LNCAP (cell line): ENCODE data around the gene DYRK3.

ENCODE experiments used
- TF ChIP-seq, protein P1 (sequence below): fragments of 450-650 bp; IDR thresholded peaks from 2 replicates; pipeline ENCODE4 v1.5.1; 2017; ENCODE audit warnings: mild to moderate bottlenecking

DYRK3 gene

DNA sequence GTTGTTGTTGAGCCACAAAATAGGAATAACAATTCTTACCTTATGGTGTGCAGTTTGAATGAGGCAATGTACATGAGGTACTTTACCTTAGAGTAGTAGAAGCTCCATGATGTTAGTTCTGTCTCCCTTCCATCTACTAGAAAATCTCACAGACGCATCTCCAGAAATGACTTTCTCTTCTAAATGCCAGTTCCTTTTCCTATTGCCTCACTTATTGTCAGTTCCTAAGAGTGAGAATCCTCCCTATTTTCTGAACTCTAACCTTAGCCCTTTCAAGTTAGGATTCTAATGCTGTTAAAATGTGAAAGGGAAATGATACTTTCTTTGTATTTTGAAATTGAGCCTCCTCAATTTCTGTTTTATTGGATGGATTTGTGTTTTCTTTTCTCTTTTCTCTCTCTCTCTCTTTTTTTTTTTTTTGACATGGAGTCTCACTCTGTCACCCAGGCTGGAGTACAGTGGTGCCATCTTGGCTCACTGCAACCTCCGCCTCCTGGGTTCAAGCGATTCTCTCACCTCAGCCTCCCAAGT is 30.8 kb downstream of the DYRK3 start:
- TF ChIP-seq, protein P1, sequence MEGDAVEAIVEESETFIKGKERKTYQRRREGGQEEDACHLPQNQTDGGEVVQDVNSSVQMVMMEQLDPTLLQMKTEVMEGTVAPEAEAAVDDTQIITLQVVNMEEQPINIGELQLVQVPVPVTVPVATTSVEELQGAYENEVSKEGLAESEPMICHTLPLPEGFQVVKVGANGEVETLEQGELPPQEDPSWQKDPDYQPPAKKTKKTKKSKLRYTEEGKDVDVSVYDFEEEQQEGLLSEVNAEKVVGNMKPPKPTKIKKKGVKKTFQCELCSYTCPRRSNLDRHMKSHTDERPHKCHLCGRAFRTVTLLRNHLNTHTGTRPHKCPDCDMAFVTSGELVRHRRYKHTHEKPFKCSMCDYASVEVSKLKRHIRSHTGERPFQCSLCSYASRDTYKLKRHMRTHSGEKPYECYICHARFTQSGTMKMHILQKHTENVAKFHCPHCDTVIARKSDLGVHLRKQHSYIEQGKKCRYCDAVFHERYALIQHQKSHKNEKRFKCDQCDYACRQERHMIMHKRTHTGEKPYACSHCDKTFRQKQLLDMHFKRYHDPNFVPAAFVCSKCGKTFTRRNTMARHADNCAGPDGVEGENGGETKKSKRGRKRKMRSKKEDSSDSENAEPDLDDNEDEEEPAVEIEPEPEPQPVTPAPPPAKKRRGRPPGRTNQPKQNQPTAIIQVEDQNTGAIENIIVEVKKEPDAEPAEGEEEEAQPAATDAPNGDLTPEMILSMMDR, result no peak

DNA sequence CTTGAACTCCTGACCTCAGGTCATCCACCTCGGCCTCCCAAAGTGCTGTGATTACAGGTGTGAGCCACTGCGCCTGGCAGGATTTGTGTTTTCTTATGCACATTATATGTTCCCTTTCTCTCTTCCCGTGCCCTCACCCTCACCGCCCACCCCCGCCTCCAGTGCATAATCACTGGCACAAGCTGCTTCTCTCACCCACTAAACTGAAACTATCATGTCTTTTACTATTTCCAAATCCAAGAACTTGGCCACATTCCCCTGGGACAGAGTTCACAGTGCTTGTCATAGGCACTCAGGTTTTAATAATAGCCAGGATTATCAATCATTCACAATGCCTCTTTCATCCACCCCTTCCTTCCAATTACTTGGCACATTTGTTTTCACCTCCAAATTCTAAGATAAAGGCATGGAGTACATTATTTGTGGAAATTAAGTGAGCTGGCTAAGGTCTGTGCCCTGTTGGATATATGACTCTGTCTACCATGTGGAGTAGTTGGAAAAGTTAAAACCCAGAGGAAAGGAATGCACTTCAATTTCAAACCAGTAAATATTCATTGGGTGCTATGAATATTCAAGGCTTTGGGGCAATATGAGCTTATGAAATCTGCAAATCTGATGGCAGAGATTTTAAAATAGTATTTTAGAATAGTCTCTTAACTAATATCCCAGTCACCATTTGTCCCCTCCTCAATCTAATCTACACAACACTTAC is 31.8 kb downstream of the DYRK3 start:
- TF ChIP-seq, protein P1, result no peak

DNA sequence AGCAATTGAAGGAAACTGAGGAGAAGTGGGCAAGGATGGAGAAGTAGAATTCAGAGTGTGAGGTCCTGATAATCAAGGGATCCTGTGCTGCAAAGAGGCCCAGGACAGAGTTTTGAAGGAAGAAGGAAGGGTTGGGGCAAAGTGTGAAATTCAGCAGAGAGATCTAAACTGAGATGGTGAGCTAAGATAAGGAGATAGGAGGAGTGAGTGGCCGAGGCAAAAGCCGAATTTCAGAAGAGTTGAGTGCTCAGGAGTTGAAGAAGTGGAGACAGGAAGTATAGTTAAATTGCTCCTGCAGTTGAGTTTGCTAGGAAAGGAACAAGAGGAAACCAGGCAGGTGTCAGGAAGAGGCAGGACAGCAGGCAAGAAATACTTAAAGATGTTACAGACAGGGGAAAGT is 33.0 kb downstream of the DYRK3 start:
- TF ChIP-seq, protein P1, result no peak

DNA sequence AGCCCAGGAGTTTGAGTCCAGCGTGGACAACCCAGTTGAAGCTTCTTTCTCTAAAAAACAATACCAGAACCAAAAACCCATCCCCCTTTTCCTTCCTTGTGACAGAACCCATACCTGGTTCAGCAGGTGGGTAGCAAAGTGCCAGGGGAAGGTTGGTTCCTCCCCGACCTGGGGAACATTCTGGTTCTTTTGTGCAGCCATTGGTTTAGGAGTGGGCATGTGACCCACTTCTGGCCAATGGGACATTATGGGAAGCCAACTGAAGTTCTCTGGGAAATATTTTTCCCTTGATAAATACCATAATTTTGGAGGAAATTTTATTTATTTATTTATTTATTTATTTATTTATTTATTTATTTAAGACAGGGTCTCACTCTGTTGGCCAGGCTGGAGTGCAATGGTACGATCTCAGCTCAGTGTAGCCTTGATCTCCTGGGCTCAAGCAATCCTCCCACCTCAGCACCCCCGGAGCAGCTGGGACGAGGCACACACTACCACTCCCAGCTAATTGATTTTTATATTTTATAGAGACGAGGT is 33.6 kb downstream of the DYRK3 start:
- TF ChIP-seq, protein P1, result no peak

DNA sequence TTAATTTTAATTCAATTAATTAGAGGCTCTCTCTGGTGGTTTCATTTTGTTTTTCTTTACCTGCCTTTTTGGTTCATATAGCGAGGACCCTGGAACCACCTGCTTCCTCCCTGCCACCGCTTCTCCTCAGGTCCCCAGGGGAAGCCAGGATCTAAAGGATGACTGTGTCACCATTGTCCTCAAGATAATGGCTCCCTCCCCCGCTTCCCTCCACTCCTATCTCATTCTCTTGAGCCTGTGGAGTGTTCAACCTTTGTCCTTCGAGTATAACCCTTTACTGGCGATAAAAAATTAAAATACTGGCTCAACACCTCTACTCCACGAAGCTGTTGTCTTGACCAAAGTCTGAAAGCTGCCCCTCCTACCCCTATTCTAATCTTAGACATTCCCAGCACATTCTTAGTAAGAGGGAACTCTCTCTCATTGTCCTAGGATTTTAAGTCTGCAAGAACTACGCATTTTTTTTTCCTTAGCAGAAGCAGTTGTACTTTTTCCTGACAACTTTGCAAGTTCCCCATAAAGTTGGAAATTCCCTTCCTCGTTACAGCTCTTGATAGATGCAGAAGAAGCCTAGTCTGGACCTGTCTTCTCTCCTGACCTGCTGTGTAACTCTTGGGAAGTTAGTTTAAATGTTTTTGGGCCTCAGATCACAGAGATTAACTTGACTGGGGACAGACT is 36.8 kb downstream of the DYRK3 start:
- TF ChIP-seq, protein P1, result no peak

DNA sequence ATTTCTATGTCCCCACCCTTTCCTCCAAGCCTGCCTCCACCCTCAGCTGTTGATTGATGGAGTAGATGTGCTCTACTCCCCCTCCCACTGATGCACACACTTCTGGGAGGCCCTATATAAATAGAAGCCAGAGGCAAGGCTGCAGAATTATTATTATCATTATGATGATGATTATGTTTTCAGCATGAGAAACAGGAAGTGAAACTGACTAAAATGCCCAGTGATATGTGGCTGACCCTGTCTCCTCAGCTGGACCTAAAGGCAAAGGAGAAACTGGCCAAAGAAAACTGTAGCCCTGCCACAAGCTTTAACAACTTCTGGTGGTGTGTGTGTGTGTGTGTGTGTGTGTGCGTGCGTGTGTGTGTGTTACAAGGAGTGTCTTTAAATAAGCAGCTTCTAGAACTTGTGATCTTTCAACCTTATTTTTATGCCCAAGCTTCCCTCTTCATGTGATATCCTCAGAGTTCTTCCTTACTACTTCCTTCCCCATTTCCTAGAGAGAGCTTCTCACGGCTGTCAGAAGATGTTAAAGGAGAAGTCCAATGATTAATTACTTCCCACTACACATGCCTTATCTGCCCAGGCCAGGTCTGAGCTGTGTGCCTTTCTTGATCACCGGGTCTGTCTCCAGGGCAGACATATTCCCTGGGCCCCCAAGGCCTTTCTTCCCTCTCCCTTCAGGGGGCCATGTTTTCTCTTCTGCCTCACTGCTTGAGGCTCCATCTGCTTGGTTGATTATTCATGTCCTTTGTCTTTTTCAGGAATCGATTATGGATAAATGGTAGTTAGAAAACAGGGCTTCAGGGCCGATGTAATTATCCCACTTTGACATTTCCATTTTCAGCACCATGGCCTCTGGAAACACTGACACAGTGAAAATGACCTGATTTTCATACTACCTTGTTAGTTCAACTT is 37.8 kb downstream of the DYRK3 start:
- TF ChIP-seq, protein P1, result no peak

DNA sequence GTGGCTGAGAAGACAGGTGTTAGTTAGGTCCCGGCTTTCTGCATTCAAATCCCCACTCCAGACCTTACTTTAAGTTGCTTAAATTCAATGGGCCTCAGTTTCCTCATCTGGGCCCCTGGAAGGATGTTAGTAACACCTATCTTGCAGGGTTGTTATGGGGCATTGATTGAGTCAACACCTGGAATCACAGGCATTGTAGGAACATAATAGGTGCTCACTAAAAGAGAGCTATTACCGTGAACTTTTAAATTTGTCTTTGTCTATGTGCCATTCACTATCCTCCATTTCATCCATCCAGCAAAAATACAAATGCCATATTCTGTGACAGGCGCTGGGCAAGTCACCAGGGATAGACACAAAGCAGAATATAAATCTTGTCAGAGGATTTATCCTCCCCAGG is 38.9 kb downstream of the DYRK3 start:
- TF ChIP-seq, protein P1, result no peak
